ENCODE results near the gene OGDHL. TPM values are rescaled to one million over a fixed set of nuclear protein-coding genes. Genes with fewer than 3 reads are reported as not detected.

OGDHL gene
- total RNA-seq, 1 experiment from 2014 or later: 22.6 TPM

- H2BK5ac ChIP-seq (ENCODE audit: insufficient read length, low read length): no peak overlapping the region
- TF ChIP-seq CTCF (conservative IDR thresholded peaks at IDR 0.05): no peak
- Mint-ChIP-seq H3K27ac (no peak overlapping the region; a peak in 1 of 7 replicates), H3K9me3 (no peaks in the 10 kb centered on the region), H3K4me1 (peaks cover 3 to 4% of the 10 kb centered on the region in 2 experiments; a peak in 2 of 4 replicates), H3K27me3 (ENCODE audit: low read depth) (no peaks in the 10 kb centered on the region), H3K4me3 (no peak overlapping the region), H3K36me3 (ENCODE audit: insufficient read depth in 1 of 3, low read depth in 3 of 3) (peaks cover 6 to 10% (median 6%) of the 10 kb centered on the region in 3 experiments; a peak in 5 of 7 replicates)
- no peak overlapping the region for H2BK15ac ChIP-seq (ENCODE audit: low read depth, low read length)
- H2AFZ ChIP-seq (ENCODE audit: low read length): no peak overlapping the region
- H4K5ac ChIP-seq (ENCODE audit: insufficient read length, low read depth, low read length): no peak overlapping the region
- H3K79me1 ChIP-seq (ENCODE audit: insufficient read depth, low read depth, low read length, poor library complexity, severe bottlenecking): no peaks in the 10 kb centered on the region
- no peak overlapping the region for H3K18ac ChIP-seq (ENCODE audit: insufficient read length, low read depth, low read length)
- H4K20me1 ChIP-seq (ENCODE audit: control insufficient read depth, insufficient read depth, insufficient read length): no peaks in the 10 kb centered on the region
- H3K4ac ChIP-seq (ENCODE audit: low read depth, low read length): no peak overlapping the region
- H4K8ac ChIP-seq (replicated peaks; ENCODE audit: insufficient read length, low read depth, low read length): no peak overlapping the region
- peaks cover 4% of the 10 kb centered on the region for H3K23me2 ChIP-seq (ENCODE audit: insufficient read length, low read depth, low read length, poor library complexity, severe bottlenecking)
- no peak overlapping the region for H2AK5ac ChIP-seq (ENCODE audit: insufficient read length, low read length)
- no CpG with 5 or more reads among the region's 6 CpGs for WGBS (ENCODE audit: extremely low coverage, insufficient read length, low lambda C conversion rate)
- no peak overlapping the region for H3K9ac ChIP-seq (ENCODE audit: extremely low read depth, insufficient read length, low read length)
- H3K4me2 ChIP-seq (ENCODE audit: insufficient read depth, insufficient read length, low read length): no peak overlapping the region
- no peak overlapping the region for H3T11ph ChIP-seq (ENCODE audit: low read length)
- no peaks in the 10 kb centered on the region for H3K9me3 ChIP-seq (ENCODE audit: control insufficient read depth, low read depth, low read length)
- H2BK120ac ChIP-seq (ENCODE audit: low read depth, low read length, poor library complexity, severe bottlenecking): no peak overlapping the region
- H3K56ac ChIP-seq (ENCODE audit: insufficient read length, low read depth, low read length): no peak overlapping the region
- no peaks in the 10 kb centered on the region for H3K4me1 ChIP-seq (ENCODE audit: insufficient read depth, low read length)
- no peaks in the 10 kb centered on the region for H3K79me2 ChIP-seq (ENCODE audit: insufficient read depth, low read length)
- H3K23ac ChIP-seq (ENCODE audit: insufficient read length, low read depth, low read length): no peak overlapping the region
- no peak overlapping the region for H3K27ac ChIP-seq (ENCODE audit: insufficient read length, low read depth, low read length)
- H2BK20ac ChIP-seq (ENCODE audit: low read depth, low read length, poor library complexity, severe bottlenecking): no peak overlapping the region
- no peak overlapping the region for H2BK12ac ChIP-seq (ENCODE audit: insufficient read length, low read depth, low read length)
- H3K14ac ChIP-seq (ENCODE audit: insufficient read depth, low read length): no peak overlapping the region
- H4K91ac ChIP-seq (ENCODE audit: insufficient read length, low read depth, low read length): no peak overlapping the region
- no peaks in the 10 kb centered on the region for H3K27me3 ChIP-seq (ENCODE audit: insufficient read depth, low read length)
- DNase-seq: no peak
These were observed 5.5 kb downstream of the OGDHL start for GRCh38 chr10:49756641-49757040.

All from H9 (cell line).